Lung microvascular endothelial cell (primary cell): Measurements from ENCODE around the gene PPIG. TPM values are rescaled to one million over a fixed set of nuclear protein-coding genes. Genes with fewer than 3 reads are reported as not detected.
"Not testable (repeated sequence)": the region's sequence is repeated elsewhere in the genome, so short reads cannot be mapped to it uniquely, and the experiment has no call there.

Experiments
- DNase-seq, 2 donors: peaks; one replicate each; pipeline versions ENCODE4 v3.0.0 to v3.0.0-alpha.2; 2010; ENCODE audit warnings: low read depth in 2 of 2
- total RNA-seq: library from RNA; depleted of rRNA; stranded (reverse); fragments of >200 nt; gene quantifications from 2 replicates; pipeline ENCODE4 v1.2.1, GENCODE V29; 2014

PPIG gene
- total RNA-seq, 1 donor from 2014 or later, result 19.2 TPM

DNA sequence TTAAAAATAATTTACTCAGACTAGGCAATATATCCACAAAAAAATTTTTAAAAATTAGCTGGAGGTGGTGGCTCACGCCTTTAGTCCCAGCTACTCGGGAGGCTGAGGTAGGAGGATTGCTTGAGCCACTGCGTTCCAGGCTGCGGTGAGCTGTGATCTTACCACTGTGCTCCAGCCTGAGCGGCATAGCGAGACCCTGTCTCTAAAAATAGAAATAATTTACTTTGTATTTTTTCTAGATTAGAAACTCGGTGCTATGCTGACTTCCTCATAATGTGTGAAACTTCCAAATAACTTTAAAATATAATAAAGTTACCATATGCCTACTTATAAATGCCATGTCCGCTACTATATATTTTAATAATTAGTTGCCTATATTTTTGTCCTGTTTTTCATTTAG, 6.7 kb downstream of the PPIG start:
- DNase-seq, result no peak

- DNase-seq, result not testable (repeated sequence)
These were observed 12.4 kb downstream of the PPIG start for GRCh38 chr2:169596546-169596945.

GRCh38 chr2:169598982-169599381, 14.8 kb downstream of the PPIG start:
- no peak for DNase-seq

GRCh38 chr2:169599568-169599967, 15.4 kb downstream of the PPIG start:
- no peak for DNase-seq

DNA sequence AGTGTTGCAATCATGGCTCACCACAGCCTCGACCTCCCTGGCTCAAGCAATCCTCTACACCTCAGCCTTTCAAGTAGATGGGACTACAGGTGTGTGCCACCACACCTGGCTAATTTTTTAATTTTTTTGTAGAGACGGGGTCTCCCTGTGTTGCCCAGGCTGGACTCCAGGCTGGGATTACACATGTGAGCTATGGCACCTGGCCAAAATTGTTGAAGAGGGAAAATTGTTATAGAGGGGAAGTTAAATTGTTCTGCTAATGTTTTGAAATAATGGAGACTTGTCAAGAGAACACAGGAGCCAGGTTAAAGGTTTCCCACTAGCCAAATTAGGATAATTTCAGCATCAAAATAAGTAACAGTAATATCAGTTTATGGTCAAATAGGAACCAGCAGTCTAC, 25.1 kb downstream of the PPIG start:
- peak in 1 of 2 donors; percentile 74 for DNase-seq

GRCh38 chr2:169613876-169614275, 29.7 kb downstream of the PPIG start:
- no peak for DNase-seq

DNA sequence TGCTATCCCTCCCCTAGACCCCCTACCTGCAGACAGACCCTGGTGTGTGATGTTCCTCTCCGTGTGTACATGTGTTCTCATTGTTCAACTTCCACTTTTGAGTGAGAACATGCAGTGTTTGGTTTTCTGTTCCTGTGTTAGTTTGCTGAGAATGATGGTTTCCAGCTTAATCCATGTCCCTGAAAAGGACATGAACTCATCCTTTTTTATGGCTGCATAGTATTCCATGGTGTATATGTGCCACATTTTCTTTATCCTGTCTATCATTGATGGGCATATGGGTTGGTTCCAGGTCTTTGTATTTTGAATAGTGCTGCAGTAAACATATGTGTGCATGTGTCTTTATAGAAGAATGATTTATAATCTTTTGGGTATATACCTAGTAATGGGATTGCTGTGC, 31.8 kb downstream of the PPIG start:
- not testable (repeated sequence) for DNase-seq

GRCh38 chr2:169619946-169620345, 35.8 kb downstream of the PPIG start:
- DNase-seq, result no peak

- DNase-seq, result no peak
These were observed 36.4 kb downstream of the PPIG start for GRCh38 chr2:169620509-169620908.

GRCh38 chr2:169623235-169623634, 39.1 kb downstream of the PPIG start:
- DNase-seq, result no peak

DNA sequence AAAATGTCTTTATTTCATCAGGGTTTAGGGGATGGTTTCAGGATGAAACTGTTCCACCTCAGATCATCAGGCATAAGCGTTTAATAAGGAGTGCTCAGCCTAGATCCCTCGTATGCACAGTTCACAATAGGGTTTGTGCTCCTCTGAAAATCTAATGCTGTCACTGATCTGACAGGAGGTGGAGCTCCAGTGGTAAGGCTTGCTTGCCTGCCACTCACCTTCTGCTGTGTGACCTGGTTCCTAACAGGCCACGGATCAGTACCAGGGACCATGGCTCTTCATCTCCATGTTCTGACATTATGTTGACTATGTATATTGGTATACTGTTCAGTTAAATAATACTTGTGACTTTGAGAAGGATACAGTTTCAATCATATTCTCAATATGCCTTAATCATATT, 41.6 kb downstream of the PPIG start:
- DNase-seq, result peak in 1 of 2 donors; percentile 3

GRCh38 chr2:169636440-169637097, 52.4 kb downstream of the PPIG start:
- no peak for DNase-seq

GRCh38 chr2:169637620-169638019, 53.5 kb downstream of the PPIG start:
- DNase-seq, result no peak

DNA sequence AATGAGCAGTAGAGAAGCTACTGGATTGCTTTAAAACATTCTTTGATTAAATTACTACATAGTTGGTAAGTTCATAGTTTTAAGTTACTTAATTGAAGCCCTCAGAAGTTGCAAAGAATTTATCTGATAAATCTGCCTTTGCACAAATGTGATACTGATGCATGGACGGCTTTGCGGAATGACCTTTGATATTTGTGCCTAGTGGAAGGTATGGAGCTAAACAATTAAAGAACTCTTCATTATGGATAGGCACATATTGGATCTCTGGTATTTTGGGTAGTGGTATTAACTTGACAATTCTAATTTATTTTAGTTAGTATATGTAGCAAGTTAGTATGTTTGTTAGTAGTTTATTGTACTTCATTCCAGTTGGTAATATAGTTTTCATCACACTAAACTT, 56.0 kb downstream of the PPIG start:
- DNase-seq, result no peak

DNA sequence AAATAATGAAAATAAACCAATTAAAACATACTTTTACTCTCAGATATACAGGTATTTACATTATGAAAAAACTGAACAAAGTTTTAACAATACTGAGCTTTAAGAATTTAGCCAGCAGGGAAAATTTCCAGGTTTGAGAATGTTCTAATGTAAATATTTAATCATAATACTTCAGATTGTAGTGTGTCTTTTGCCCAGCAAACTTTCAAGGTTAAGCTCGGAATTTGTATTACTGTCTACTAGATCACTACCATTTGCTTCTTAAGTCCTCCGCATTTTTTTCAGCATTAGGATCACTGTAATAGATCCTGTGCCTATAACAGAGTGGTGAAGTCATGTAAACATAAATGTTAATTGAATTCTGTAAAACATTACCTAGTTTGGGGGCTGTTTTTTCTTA, 57.3 kb downstream of the PPIG start:
- DNase-seq, result no peak

DNA sequence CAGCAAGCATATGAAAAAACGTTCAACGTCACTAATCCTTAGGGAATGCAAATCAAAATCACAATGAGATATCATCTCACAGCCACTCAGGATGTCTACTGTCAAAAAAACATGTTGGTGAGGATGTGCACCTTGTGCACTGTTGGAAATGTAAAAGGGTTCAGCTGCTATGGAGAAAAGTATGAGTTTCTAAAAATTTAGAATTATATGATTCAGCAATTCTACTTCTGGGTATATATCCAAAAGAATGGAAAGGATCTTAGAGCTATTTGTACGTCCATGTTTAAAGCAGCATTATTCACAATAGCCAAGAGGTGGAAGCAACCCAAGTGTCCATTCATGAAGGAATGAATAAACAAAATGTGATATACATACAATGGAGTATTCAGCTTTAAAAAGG, 60.0 kb downstream of the PPIG start:
- DNase-seq, result no peak

DNA sequence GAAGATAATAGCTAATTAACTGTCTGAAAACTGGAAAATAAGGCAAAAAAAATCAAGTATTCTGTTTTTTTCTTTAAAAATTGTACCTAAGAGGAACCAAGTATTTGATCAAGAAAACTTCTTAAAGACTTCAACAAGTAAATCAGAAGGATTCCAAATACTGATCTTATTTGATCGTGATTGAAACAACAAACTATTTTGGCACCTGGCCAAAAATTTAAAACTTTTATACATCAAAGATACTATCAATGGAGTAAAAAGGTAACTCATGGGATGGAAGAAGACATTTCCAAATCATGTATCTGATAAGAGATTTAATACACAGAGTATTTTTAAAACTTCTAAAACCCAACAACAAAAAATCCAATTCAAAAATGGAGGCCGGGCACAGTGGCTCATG, 63.3 kb downstream of the PPIG start:
- no peak for DNase-seq

- DNase-seq, result no peak
These were observed 65.1 kb downstream of the PPIG start for GRCh38 chr2:169649278-169649677.

DNA sequence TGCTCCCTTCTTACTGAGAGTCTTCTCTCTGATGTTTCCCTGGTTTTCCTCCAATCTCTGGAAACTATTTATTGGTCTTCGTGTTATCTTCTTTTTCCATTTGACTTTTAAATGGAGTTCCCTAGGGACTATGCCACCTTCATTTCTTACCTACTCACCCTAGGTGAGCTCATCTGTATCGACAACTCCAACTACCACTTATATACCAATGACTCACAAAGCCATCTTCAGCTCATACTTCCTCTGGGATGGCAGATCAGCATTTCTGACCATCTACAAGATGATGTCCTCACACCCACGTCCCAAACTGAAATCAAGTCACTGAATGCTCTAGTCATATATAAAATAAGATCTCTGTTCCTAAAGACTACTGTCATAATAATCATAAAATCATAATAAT, 69.5 kb downstream of the PPIG start:
- no peak for DNase-seq

DNA sequence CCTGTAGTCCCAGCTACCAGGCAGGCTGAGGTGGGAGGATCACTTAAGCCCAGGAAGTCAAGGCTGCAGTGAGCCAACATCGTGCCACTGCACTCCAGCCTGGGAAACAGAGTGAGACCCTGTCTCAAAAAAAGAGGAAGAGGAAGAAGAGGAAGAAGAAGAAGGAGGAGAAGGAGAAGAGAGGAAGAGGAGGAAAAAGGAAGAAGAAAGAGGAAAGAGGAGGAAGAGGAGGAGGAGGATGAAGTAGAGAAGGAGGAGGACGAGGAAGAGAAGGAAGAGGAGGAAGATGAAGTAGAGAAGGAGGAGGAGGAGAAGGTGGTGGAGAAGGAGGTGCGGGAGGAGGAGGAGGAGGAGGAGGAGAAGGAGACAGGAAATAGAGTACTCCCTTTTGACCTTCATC, 72.0 kb downstream of the PPIG start:
- no peak for DNase-seq

GRCh38 chr2:169658877-169659276, 74.7 kb downstream of the PPIG start:
- DNase-seq, result no peak

DNA sequence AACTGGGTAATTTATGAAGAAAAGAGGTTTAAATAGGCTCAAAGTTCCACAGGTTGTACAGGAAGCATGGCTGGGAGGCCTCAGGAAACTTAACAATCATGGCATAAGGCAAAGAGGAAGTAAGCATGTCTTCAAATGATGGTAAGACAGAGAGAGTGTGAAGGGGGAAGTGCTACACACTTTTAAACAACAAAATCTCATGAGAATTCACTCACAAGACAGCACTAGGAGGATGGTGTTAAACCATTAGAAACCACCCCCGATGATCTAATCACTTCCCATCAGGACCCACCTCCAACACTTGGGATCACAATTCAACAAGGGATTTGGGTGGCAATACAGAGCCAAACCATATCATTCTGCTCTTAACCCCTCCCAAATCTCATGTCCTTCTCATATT, 75.2 kb downstream of the PPIG start:
- DNase-seq, result no peak

- DNase-seq, result no peak
These were observed 77.1 kb downstream of the PPIG start for GRCh38 chr2:169661265-169661664.

- no peak for DNase-seq
These were observed 78.6 kb downstream of the PPIG start for GRCh38 chr2:169662744-169663143.
